ENCODE measurements around the gene EFR3B.
"Not testable (repeated sequence)": the region's sequence is repeated elsewhere in the genome, so short reads cannot be mapped to it uniquely, and the experiment has no call there.

The EFR3B gene

GRCh38 chr2:25158096-25158852, 116.4 kb downstream of the EFR3B start:
- no peak for DNase-seq

- peak; percentile 16 for DNase-seq
These were observed 118.1 kb downstream of the EFR3B start for GRCh38 chr2:25159949-25160348.

- no peak for DNase-seq
These were observed 118.5 kb downstream of the EFR3B start for GRCh38 chr2:25160376-25160775.

- no peak for DNase-seq
These were observed 119.3 kb downstream of the EFR3B start for GRCh38 chr2:25161055-25161781.

GRCh38 chr2:25162061-25162460, 120.2 kb downstream of the EFR3B start:
- DNase-seq = not testable (repeated sequence)

- no peak for DNase-seq
These were observed 122.7 kb downstream of the EFR3B start for GRCh38 chr2:25164561-25164960.

- no peak for DNase-seq
These were observed 124.4 kb downstream of the EFR3B start for GRCh38 chr2:25165992-25166875.

- DNase-seq = no peak
These were observed 126.6 kb downstream of the EFR3B start, which contains the start of gene POMC for GRCh38 chr2:25168256-25169072. TSS of gene POMC (minus strand) at chr2:25168580. CDS start at chr2:25164772, 3,808 bp downstream.

GRCh38 chr2:25169073-25169470, 127.2 kb downstream of the EFR3B start:
- DNase-seq = no peak

GRCh38 chr2:25170888-25171287, 129.0 kb downstream of the EFR3B start:
- DNase-seq = no peak

- no peak for DNase-seq
These were observed 131.8 kb downstream of the EFR3B start for GRCh38 chr2:25173719-25174118.

- no peak for DNase-seq
These were observed 132.5 kb downstream of the EFR3B start for GRCh38 chr2:25174192-25174861.

GRCh38 chr2:25176138-25176537, 134.3 kb downstream of the EFR3B start:
- no peak for DNase-seq

- DNase-seq = no peak
These were observed 134.8 kb downstream of the EFR3B start for GRCh38 chr2:25176541-25177181.

- no peak for DNase-seq
These were observed 135.3 kb downstream of the EFR3B start for GRCh38 chr2:25177211-25177611.

- DNase-seq = no peak
These were observed 137.1 kb downstream of the EFR3B start for GRCh38 chr2:25178976-25179375.

- DNase-seq = no peak
These were observed 142.4 kb downstream of the EFR3B start for GRCh38 chr2:25184254-25184653.

GRCh38 chr2:25187729-25188350, 146.0 kb downstream of the EFR3B start:
- DNase-seq = no peak

GRCh38 chr2:25188405-25188804, 146.5 kb downstream of the EFR3B start:
- DNase-seq = no peak

GRCh38 chr2:25190536-25190935, 148.7 kb downstream of the EFR3B start:
- DNase-seq = no peak

All from NCI-H226 (cell line).